Measurements from ENCODE around the gene MAP1LC3B. TPM values are rescaled to one million over a fixed set of nuclear protein-coding genes. Genes with fewer than 3 reads are reported as not detected.

MAP1LC3B gene
- total RNA-seq, 2 experiments from 2014 or later: 50.5 to 55.4 TPM

- Mint-ChIP-seq H3K9me3 (no peaks in the 10 kb centered on the region), H3K36me3 (ENCODE audit: low read depth) (peaks cover 9% of the 10 kb centered on the region), H3K4me1 (no peaks in the 10 kb centered on the region), H3K27ac (peak overlapping the region; percentile 2), H3K4me3 (no peak overlapping the region), H3K27me3 (no peaks in the 10 kb centered on the region)
- ChIA-PET CTCF (interaction anchor here (0.7 to 1.2 kb wide), 3 partner anchors 26 to 383 kb away, joined by 3 to 6 read pairs (median 3); no protein-coding TSS in a partner anchor), POLR2A (interaction anchor here (0.7 kb wide), 1 partner anchor 42 kb away, joined by 5 read pairs; no protein-coding TSS in a partner anchor)
- DNase-seq: no peak
Measured at GRCh38 chr16:87421003-87421912, 29.1 kb downstream of the MAP1LC3B start.

GRCh38 chr16:87422106-87422505 is 30.0 kb downstream of the MAP1LC3B start:
- ChIA-PET CTCF (interaction anchor here (0.6 to 0.7 kb wide), 2 partner anchors 15 to 384 kb away, joined by 3 read pairs; no protein-coding TSS in a partner anchor), POLR2A (interaction anchor here (0.7 kb wide), 1 partner anchor 41 kb away, joined by 5 read pairs; no protein-coding TSS in a partner anchor)
- no peak for DNase-seq
- Mint-ChIP-seq H3K4me1 (no peaks in the 10 kb centered on the region), H3K27me3 (no peaks in the 10 kb centered on the region), H3K27ac (no peak overlapping the region), H3K36me3 (ENCODE audit: low read depth) (peaks cover 9% of the 10 kb centered on the region), H3K4me3 (no peak overlapping the region), H3K9me3 (no peaks in the 10 kb centered on the region)

GRCh38 chr16:87423429-87423828 is 31.3 kb downstream of the MAP1LC3B start:
- no peak overlapping the region for H3K4me3 Mint-ChIP-seq
- H3K27ac Mint-ChIP-seq: no peak overlapping the region
- ChIA-PET CTCF (interaction anchor here (0.8 to 1.1 kb wide), 3 partner anchors 10 to 65 kb away, joined by 3 to 5 read pairs (median 4); no protein-coding TSS in a partner anchor), POLR2A (no interaction called here)
- no peaks in the 10 kb centered on the region for H3K27me3 Mint-ChIP-seq
- no peaks in the 10 kb centered on the region for H3K4me1 Mint-ChIP-seq
- no peak for DNase-seq
- no peaks in the 10 kb centered on the region for H3K9me3 Mint-ChIP-seq
- peaks cover 9% of the 10 kb centered on the region for H3K36me3 Mint-ChIP-seq (ENCODE audit: low read depth)

GRCh38 chr16:87424266-87424665 is 32.1 kb downstream of the MAP1LC3B start:
- peaks cover 9% of the 10 kb centered on the region for H3K36me3 Mint-ChIP-seq (ENCODE audit: low read depth)
- H3K4me1 Mint-ChIP-seq: no peaks in the 10 kb centered on the region
- DNase-seq: no peak
- no peaks in the 10 kb centered on the region for H3K9me3 Mint-ChIP-seq
- ChIA-PET POLR2A (no interaction called here), CTCF (interaction anchor here (0.8 to 1.1 kb wide), 2 partner anchors 10 to 22 kb away, joined by 3 to 4 read pairs; no protein-coding TSS in a partner anchor)
- H3K27ac Mint-ChIP-seq: no peak overlapping the region
- no peaks in the 10 kb centered on the region for H3K27me3 Mint-ChIP-seq
- no peak overlapping the region for H3K4me3 Mint-ChIP-seq

GRCh38 chr16:87425941-87426340 is 33.8 kb downstream of the MAP1LC3B start:
- Mint-ChIP-seq H3K4me1 (no peaks in the 10 kb centered on the region), H3K9me3 (no peaks in the 10 kb centered on the region), H3K27ac (no peak overlapping the region), H3K4me3 (no peak overlapping the region), H3K36me3 (ENCODE audit: low read depth) (peaks cover 9% of the 10 kb centered on the region), H3K27me3 (no peaks in the 10 kb centered on the region)
- CTCF ChIA-PET: interaction anchor here (0.8 kb wide), 1 partner anchor 1301 kb away, joined by 4 read pairs; no protein-coding TSS in a partner anchor
- no peak for DNase-seq
- POLR2A ChIA-PET: no interaction called here

- ChIA-PET CTCF (no interaction called here), POLR2A (no interaction called here)
- no peaks in the 10 kb centered on the region for H3K9me3 Mint-ChIP-seq
- no peak overlapping the region for H3K27ac Mint-ChIP-seq
- no peak for DNase-seq
- no peak overlapping the region for H3K4me3 Mint-ChIP-seq
- no peaks in the 10 kb centered on the region for H3K4me1 Mint-ChIP-seq
- peaks cover 9% of the 10 kb centered on the region for H3K36me3 Mint-ChIP-seq (ENCODE audit: low read depth)
- no peaks in the 10 kb centered on the region for H3K27me3 Mint-ChIP-seq
Measured at GRCh38 chr16:87426423-87427215, 34.5 kb downstream of the MAP1LC3B start.

- Mint-ChIP-seq H3K27me3 (peaks cover 4% of the 10 kb centered on the region), H3K27ac (no peak overlapping the region), H3K4me3 (no peak overlapping the region), H3K36me3 (ENCODE audit: low read depth) (no peaks in the 10 kb centered on the region), H3K4me1 (peaks cover 14% of the 10 kb centered on the region), H3K9me3 (no peaks in the 10 kb centered on the region)
- CTCF ChIA-PET: interaction anchor here (1.0 to 1.5 kb wide), 2 partner anchors 13 to 19 kb away, joined by 3 to 4 read pairs; no protein-coding TSS in a partner anchor
- DNase-seq: no peak
- POLR2A ChIA-PET: interaction anchor here (0.6 kb wide), 1 partner anchor 11 kb away, joined by 3 read pairs; no protein-coding TSS in a partner anchor
Measured at GRCh38 chr16:87431926-87432325, 39.8 kb downstream of the MAP1LC3B start.

GRCh38 chr16:87432330-87432915 is 40.3 kb downstream of the MAP1LC3B start:
- Mint-ChIP-seq H3K36me3 (ENCODE audit: low read depth) (no peaks in the 10 kb centered on the region), H3K27me3 (peaks cover 4% of the 10 kb centered on the region), H3K27ac (no peak overlapping the region), H3K4me3 (no peak overlapping the region), H3K9me3 (no peaks in the 10 kb centered on the region), H3K4me1 (peaks cover 15% of the 10 kb centered on the region)
- no peak for DNase-seq
- ChIA-PET CTCF (interaction anchor here (1.0 to 1.5 kb wide), 2 partner anchors 12 to 18 kb away, joined by 3 to 4 read pairs; no protein-coding TSS in a partner anchor), POLR2A (interaction anchor here (0.6 kb wide), 1 partner anchor 11 kb away, joined by 3 read pairs; no protein-coding TSS in a partner anchor)

- H3K9me3 Mint-ChIP-seq: no peaks in the 10 kb centered on the region
- no peak overlapping the region for H3K27ac Mint-ChIP-seq
- H3K4me1 Mint-ChIP-seq: peaks cover 15% of the 10 kb centered on the region
- H3K27me3 Mint-ChIP-seq: peaks cover 4% of the 10 kb centered on the region
- no peak overlapping the region for H3K4me3 Mint-ChIP-seq
- DNase-seq: no peak
- ChIA-PET POLR2A (no interaction called here), CTCF (interaction anchor here (0.8 kb wide), 1 partner anchor 10 kb away, joined by 4 read pairs; no protein-coding TSS in a partner anchor)
- H3K36me3 Mint-ChIP-seq (ENCODE audit: low read depth): no peaks in the 10 kb centered on the region
Measured at GRCh38 chr16:87434146-87434667, 42.1 kb downstream of the MAP1LC3B start.

- H3K4me1 Mint-ChIP-seq: peaks cover 15% of the 10 kb centered on the region
- no peaks in the 10 kb centered on the region for H3K9me3 Mint-ChIP-seq
- POLR2A ChIA-PET: interaction anchor here (0.6 kb wide), 1 partner anchor 261 kb away, joined by 3 read pairs; no protein-coding TSS in a partner anchor
- H3K27me3 Mint-ChIP-seq: peaks cover 4% of the 10 kb centered on the region
- DNase-seq: no peak
- H3K4me3 Mint-ChIP-seq: no peak overlapping the region
- no peaks in the 10 kb centered on the region for H3K36me3 Mint-ChIP-seq (ENCODE audit: low read depth)
- H3K27ac Mint-ChIP-seq: no peak overlapping the region
- CTCF ChIA-PET: interaction anchor here (0.6 to 1.9 kb wide), 4 partner anchors 9 to 116 kb away, joined by 3 to 7 read pairs (median 3); no protein-coding TSS in a partner anchor
Measured at GRCh38 chr16:87435372-87436224, 43.5 kb downstream of the MAP1LC3B start.
